CD14-positive monocyte (primary cell): Measurements from ENCODE around the gene FSD2. TPM values are rescaled to one million over a fixed set of nuclear protein-coding genes. Genes with fewer than 3 reads are reported as not detected.
A peak's percentile ranks its signal among the peaks of the same experiment; 100 is the strongest.

ENCODE experiments used
- DNase-seq, 3 donors: peaks; one replicate each; pipeline ENCODE4 v3.0.0-alpha.2; 2011 to 2022
- H2AFZ ChIP-seq: 2 replicates; pipeline ENCODE4 v1.6.0; 2012; ENCODE audit warnings: mild to moderate bottlenecking, low read depth, low read length, inconsistent platforms; ENCODE audit not compliant: insufficient read depth, poor library complexity, severe bottlenecking
- H3K27ac ChIP-seq, 2 donors: 1 replicate in 1 of 2; 2 replicates in 1 of 2; pipeline ENCODE4 v1.5.1; 2012 to 2013; ENCODE audit warnings: low read length in 2 of 2, control low read depth in 1 of 2, inconsistent platforms in 1 of 2, low read depth in 1 of 2, mild to moderate bottlenecking in 1 of 2
- H3K27me3 ChIP-seq, 2 donors: one replicate each; pipeline versions ENCODE4 v1.6.0 to v1.6.1; 2011 to 2013; ENCODE audit warnings: low read length in 2 of 2; ENCODE audit not compliant: control insufficient read depth in 2 of 2, insufficient read depth in 2 of 2
- H3K36me3 ChIP-seq, 2 donors: replicated peaks in 1 of 2; 1 replicate in 1 of 2; 2 replicates in 1 of 2; pipeline versions ENCODE4 v1.5.1 to v1.6.1; 2012 to 2013; ENCODE audit warnings: low read length in 2 of 2, control low read depth in 1 of 2, inconsistent platforms in 1 of 2, mild to moderate bottlenecking in 1 of 2; ENCODE audit not compliant: insufficient read depth in 2 of 2, control insufficient read depth in 1 of 2
- H3K4me1 ChIP-seq, 2 donors: 1 replicate in 1 of 2; 2 replicates in 1 of 2; pipeline versions ENCODE4 v1.5.1 to v1.6.1; 2012 to 2013; ENCODE audit warnings: low read length in 2 of 2, control low read depth in 1 of 2, inconsistent platforms in 1 of 2, mild to moderate bottlenecking in 1 of 2, moderate library complexity in 1 of 2; ENCODE audit not compliant: insufficient read depth in 2 of 2, control insufficient read depth in 1 of 2
- H3K4me2 ChIP-seq: replicated peaks from 2 replicates; pipeline ENCODE3; 2012; ENCODE audit warnings: low read length, moderate library complexity, mild to moderate bottlenecking; ENCODE audit not compliant: poor library complexity, severe bottlenecking; ENCODE audit errors: extremely low read depth
- H3K4me3 ChIP-seq, 3 experiments: fragments of 200-600 bp in 1 of 3; sonication (generic) in 1 of 3; replicated peaks in 1 of 3; 1 replicate in 2 of 3; 2 replicates in 1 of 3; pipeline ENCODE4 v1.5.1; 2011 to 2013; ENCODE audit warnings: low read length in 3 of 3, mild to moderate bottlenecking in 3 of 3, control low read depth in 2 of 3, low read depth in 2 of 3, inconsistent platforms in 1 of 3, moderate library complexity in 1 of 3
- H3K79me2 ChIP-seq: 2 replicates; pipeline ENCODE4 v1.6.0; 2012; ENCODE audit warnings: mild to moderate bottlenecking, control low read depth, inconsistent platforms, low read length, moderate library complexity; ENCODE audit not compliant: insufficient read depth
- H3K9ac ChIP-seq: 2 replicates; pipeline ENCODE4 v1.6.0; 2017; ENCODE audit warnings: low read length, mild to moderate bottlenecking; ENCODE audit not compliant: insufficient read depth, poor library complexity, severe bottlenecking
- H3K9me3 ChIP-seq, 2 donors: replicated peaks in 1 of 2; 1 replicate in 1 of 2; 2 replicates in 1 of 2; pipeline versions ENCODE4 v1.5.1 to v1.6.1; 2012 to 2013; ENCODE audit warnings: low read length in 2 of 2, control low read depth in 1 of 2; ENCODE audit not compliant: control insufficient read depth in 1 of 2, insufficient read depth in 1 of 2
- H4K20me1 ChIP-seq: 2 replicates; pipeline ENCODE4 v1.6.0; 2012; ENCODE audit warnings: mild to moderate bottlenecking, low read length, control low read depth, moderate library complexity; ENCODE audit not compliant: insufficient read depth
- H3K27ac Mint-ChIP-seq, 7 donors: one replicate each; pipeline ENCODE4 v1.8.0; 2020; ENCODE audit warnings: mild to moderate bottlenecking in 7 of 7, mixed read lengths in 7 of 7, moderate library complexity in 6 of 7, inconsistent platforms in 2 of 7
- H3K27me3 Mint-ChIP-seq, 3 donors: one replicate each; pipeline ENCODE4 v1.8.0; 2021 to 2022; ENCODE audit warnings: low read depth in 3 of 3, mild to moderate bottlenecking in 3 of 3, mixed read lengths in 3 of 3, moderate library complexity in 3 of 3, inconsistent platforms in 1 of 3
- H3K36me3 Mint-ChIP-seq, 2 donors: one replicate each; pipeline ENCODE4 v1.8.0; 2020; ENCODE audit warnings: mixed read lengths in 2 of 2, inconsistent platforms in 1 of 2, mild to moderate bottlenecking in 1 of 2
- H3K4me1 Mint-ChIP-seq: one replicate; pipeline ENCODE4 v1.8.0; 2020; ENCODE audit warnings: mild to moderate bottlenecking, mixed read lengths
- H3K4me3 Mint-ChIP-seq, 2 donors: one replicate each; pipeline ENCODE4 v1.8.0; 2020; ENCODE audit warnings: mild to moderate bottlenecking in 2 of 2, mixed read lengths in 2 of 2, moderate library complexity in 1 of 2
- H3K9me3 Mint-ChIP-seq, 7 donors: one replicate each; pipeline ENCODE4 v1.8.0; 2020 to 2022; ENCODE audit warnings: mixed read lengths in 7 of 7, mild to moderate bottlenecking in 6 of 7, moderate library complexity in 6 of 7, inconsistent platforms in 2 of 7
- WGBS: methylation state at CpG from one replicate; pipeline ENCODE4 v1.1.5; 2013; ENCODE audit warnings: missing lambda C conversion rate; ENCODE audit not compliant: insufficient coverage; 5-methylcytosine and 5-hydroxymethylcytosine counted together
- intact Hi-C, 2 donors: fragments of 100-400 bp; cut with micrococcal nuclease; formaldehyde crosslinking; loops; one replicate each; pipeline versions ENCODE4 v1.15.0 to v1.15.1; 2023
- polyA minus RNA-seq: library from RNA; depleted of rRNA, polyadenylated mRNA; stranded (reverse); fragments of >200 nt; gene quantifications from 2 replicates; pipeline ENCODE4 v1.2.3, GENCODE V29; 2012
- polyA plus RNA-seq, 3 donors: library from polyadenylated mRNA; depleted of rRNA in 1 of 3; unstranded in 2 of 3; stranded (reverse) in 1 of 3; fragments of 300-500 nt in 2 of 3; fragments of >200 nt in 1 of 3; fragmentation: Illumina TruSeq in 2 of 3; gene quantifications; 1 replicate in 2 of 3; 2 replicates in 1 of 3; pipeline ENCODE4 v1.2.3, GENCODE V29; 2012 to 2021
- total RNA-seq, 12 experiments: library from RNA in 1 of 12; stranded (reverse) in 1 of 12; fragments of 120-200 nt in 1 of 12; gene quantifications; one replicate each; pipeline ENCODE4 v1.2.4 and lab custom pipeline; 2013 to 2026; ENCODE audit warnings: mixed read lengths in 6 of 12, inconsistent platforms in 1 of 12
- TF ChIP-seq, protein P1 (sequence below): fragments of 200-600 bp; IDR thresholded peaks from one replicate; pipeline ENCODE4 v1.8.0; 2022; ENCODE audit warnings: antibody characterized with exemption, mild to moderate bottlenecking

FSD2 gene, protein sequence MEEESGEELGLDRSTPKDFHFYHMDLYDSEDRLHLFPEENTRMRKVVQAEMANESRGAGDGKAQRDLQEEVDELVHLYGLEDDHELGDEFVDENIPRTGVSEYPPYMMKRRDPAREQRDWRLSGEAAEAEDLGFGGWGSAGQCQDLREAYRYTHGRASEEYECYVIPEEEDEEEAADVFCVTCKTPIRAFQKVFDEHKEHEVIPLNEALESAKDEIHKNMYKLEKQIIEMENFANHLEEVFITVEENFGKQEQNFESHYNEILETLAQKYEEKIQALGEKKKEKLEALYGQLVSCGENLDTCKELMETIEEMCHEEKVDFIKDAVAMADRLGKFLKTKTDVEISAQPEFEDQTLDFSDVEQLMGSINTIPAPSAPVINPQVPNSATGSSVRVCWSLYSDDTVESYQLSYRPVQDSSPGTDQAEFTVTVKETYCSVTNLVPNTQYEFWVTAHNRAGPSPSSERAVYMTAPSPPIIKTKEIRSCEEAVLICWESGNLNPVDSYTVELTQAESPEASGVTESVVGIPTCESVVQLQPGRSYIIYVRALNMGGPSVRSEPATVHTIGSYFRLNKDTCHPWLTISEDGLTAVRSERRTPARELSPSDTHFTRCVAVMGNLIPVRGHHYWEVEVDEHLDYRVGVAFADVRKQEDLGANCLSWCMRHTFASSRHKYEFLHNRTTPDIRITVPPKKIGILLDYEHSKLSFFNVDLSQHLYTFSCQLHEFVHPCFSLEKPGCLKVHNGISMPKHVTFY
- total RNA-seq (2013): not detected
- polyA plus RNA-seq (under 1 TPM in 1 of 3 donors, not detected in 2; 0.09 TPM), polyA minus RNA-seq (not detected in 2 replicates), total RNA-seq (lab: John Stamatoyannopoulos, UW) (0 to 2.4 (median 0.10) reads per million in 11 experiments)

DNA sequence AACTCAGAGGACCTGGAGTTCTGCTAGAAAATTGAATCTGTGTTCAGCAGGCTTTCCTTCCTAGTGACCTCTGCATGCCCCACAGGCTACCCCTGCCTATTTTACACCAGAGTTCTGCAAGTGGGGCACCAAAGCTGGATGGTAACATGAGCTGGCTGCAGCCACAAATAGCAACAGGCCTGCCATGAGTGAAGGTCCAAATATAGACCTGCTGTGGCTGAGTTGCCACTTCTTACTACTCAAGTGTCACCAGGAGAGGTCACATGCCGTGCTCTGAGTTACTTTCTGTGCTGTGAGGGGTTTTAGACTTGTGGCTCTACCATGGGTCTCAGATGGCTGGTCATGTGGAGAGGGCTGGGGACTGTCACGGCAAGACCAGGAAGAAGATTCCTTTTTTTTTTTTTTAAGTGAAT lies at the start of gene FSD2:
Gene FSD2 (minus strand): TSS at position 76 of the 413 bp plus-strand sequence. CDS start 18,679 bp downstream, outside the sequence.
- DNase-seq: no peak
- Histone ChIP-seq H3K79me2 (peaks cover 11% of the 10 kb centered on the region), H3K4me1 (peaks cover 7 to 9% of the 10 kb centered on the region in 2 donors), H3K36me3 (no peaks in the 10 kb centered on the region), H3K4me3 (no peak within 1 kb of the TSS), H2AFZ (no peak within 1 kb of the TSS), H4K20me1 (peaks cover 9% of the 10 kb centered on the region), H3K27me3 (no peaks in the 10 kb centered on the region), H3K9me3 (no peaks in the 10 kb centered on the region), H3K4me2 (no peak within 1 kb of the TSS), H3K9ac (no peak within 1 kb of the TSS), H3K27ac (no peak within 1 kb of the TSS)
- TF ChIP-seq, protein P1, sequence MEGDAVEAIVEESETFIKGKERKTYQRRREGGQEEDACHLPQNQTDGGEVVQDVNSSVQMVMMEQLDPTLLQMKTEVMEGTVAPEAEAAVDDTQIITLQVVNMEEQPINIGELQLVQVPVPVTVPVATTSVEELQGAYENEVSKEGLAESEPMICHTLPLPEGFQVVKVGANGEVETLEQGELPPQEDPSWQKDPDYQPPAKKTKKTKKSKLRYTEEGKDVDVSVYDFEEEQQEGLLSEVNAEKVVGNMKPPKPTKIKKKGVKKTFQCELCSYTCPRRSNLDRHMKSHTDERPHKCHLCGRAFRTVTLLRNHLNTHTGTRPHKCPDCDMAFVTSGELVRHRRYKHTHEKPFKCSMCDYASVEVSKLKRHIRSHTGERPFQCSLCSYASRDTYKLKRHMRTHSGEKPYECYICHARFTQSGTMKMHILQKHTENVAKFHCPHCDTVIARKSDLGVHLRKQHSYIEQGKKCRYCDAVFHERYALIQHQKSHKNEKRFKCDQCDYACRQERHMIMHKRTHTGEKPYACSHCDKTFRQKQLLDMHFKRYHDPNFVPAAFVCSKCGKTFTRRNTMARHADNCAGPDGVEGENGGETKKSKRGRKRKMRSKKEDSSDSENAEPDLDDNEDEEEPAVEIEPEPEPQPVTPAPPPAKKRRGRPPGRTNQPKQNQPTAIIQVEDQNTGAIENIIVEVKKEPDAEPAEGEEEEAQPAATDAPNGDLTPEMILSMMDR: no peak
- intact Hi-C loops: loop anchor here in 1 of 2 donors (5.0 kb wide), 1 partner anchor 181 kb away; the partner anchor contains the start of gene RAMAC
- no peak within 1 kb of the TSS for H3K4me3 Mint-ChIP-seq
- 83% methylated on average over 1 of the region's 2 CpGs for WGBS
- H3K27me3 Mint-ChIP-seq: peaks cover 0 to 4% (median 4%) of the 10 kb centered on the region in 3 donors
- no peaks in the 10 kb centered on the region for H3K36me3 Mint-ChIP-seq
- H3K4me1 Mint-ChIP-seq: peaks cover 16% of the 10 kb centered on the region
- H3K27ac Mint-ChIP-seq: peak within 1 kb of the TSS in 1 of 7 donors; percentile 23
- peaks cover 0 to 3% (median 0%) of the 10 kb centered on the region in 7 donors for H3K9me3 Mint-ChIP-seq

DNA sequence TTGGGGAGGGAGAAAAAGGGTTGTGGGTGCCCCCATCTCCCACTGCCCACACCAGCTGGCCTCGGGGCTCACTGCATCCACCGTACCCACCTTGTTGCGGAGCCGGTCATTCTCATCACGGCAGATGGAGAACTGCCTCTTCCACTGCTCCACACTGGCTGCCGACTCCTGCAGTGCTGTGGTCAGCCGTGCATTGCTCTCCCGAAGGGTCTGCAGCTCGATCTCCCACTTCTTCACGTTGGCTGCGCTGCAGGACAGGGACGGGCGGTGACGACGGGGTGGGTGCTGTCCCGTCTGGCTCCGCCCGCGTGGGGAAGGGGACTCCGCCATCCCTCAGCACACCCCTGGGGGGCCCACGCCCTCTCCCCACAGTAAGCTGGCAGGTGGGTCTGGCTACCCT lies 48.7 kb upstream of the FSD2 start:
- Histone ChIP-seq H3K9ac (no peak overlapping the region), H3K4me1 (peaks cover 21 to 27% of the 10 kb centered on the region in 2 donors), H3K4me2 (no peak overlapping the region), H3K27ac (no peak overlapping the region), H3K4me3 (no peak overlapping the region), H3K79me2 (no peaks in the 10 kb centered on the region), H4K20me1 (no peaks in the 10 kb centered on the region), H2AFZ (no peak overlapping the region), H3K27me3 (no peaks in the 10 kb centered on the region), H3K9me3 (no peaks in the 10 kb centered on the region), H3K36me3 (no peaks in the 10 kb centered on the region)
- H3K36me3 Mint-ChIP-seq: no peaks in the 10 kb centered on the region
- no peak overlapping the region for H3K4me3 Mint-ChIP-seq
- no peak for DNase-seq
- peaks cover 0 to 1% (median 0%) of the 10 kb centered on the region in 3 donors for H3K27me3 Mint-ChIP-seq
- peaks cover 26% of the 10 kb centered on the region for H3K4me1 Mint-ChIP-seq
- no peak overlapping the region for H3K27ac Mint-ChIP-seq
- WGBS: 91% methylated on average over 21 of the region's 21 CpGs
- TF ChIP-seq, protein P1: no peak
- intact Hi-C loops: loop anchor here in 1 of 2 donors (5.0 kb wide), 1 partner anchor 133 kb away; the partner anchor contains the start of gene RAMAC
- H3K9me3 Mint-ChIP-seq: no peaks in the 10 kb centered on the region
